ENCODE data around the gene RBM17. TPM values are rescaled to one million over a fixed set of nuclear protein-coding genes. Genes with fewer than 3 reads are reported as not detected.
"Not testable (repeated sequence)": the region's sequence is repeated elsewhere in the genome, so short reads cannot be mapped to it uniquely, and the experiment has no call there.

RBM17 gene
- total RNA-seq, 2 experiments from 2014 or later: 185 to 200 TPM

DNA sequence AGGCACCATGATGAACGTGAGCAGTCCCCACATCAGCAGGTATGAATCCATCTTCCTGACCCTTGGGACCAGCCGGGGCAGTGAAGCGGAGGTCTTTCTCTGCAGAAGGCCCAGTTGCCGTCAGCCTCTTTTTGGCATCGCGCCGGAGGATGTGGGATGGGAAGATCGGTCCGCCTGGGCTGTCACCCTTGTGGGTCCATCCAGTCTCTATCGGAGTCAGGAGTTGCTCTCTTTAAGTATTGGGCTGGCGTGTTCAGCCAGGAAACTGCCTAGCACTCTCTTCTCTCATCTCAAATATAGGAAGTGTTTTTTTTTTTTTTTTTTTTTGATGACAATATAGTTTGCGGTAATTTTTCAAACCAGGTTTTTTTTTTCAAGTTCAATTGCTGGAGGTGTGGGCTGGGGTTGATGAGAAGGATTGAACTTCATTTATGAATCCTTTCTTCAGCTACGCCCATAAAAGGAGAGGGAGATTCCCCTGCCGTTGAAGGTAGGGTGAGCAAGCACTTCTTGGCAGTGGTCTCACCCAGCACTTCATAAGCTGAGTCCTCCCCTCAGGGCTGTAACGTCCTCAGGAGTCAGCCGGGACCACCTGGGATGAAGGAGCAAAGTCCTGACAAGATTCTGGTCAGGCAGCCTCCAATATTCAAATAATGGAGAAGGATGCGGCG is 26.6 kb upstream of the RBM17 start, which contains the start of gene IL2RA:
TSS of gene IL2RA (minus strand) at position 267 of the 671 bp plus-strand sequence. CDS start at position 51, 216 bp downstream.
- H3K4me1 Mint-ChIP-seq: peaks cover 65% of the 10 kb centered on the region
- H3K36me3 Mint-ChIP-seq: peaks cover 36% of the 10 kb centered on the region
- H3K27me3 Mint-ChIP-seq: no peaks in the 10 kb centered on the region
- POLR2A ChIA-PET: interaction anchor here (0.7 to 3.7 kb wide), 24 partner anchors 8 to 1422 kb away, joined by 3 to 27 read pairs (median 4); partner anchors contain the start of genes ANKRD16, FBH1, IL15RA and PFKFB3
- H3K27ac Mint-ChIP-seq: peak within 1 kb of the TSS; percentile 92
- DNase-seq (peak; percentile 73), ATAC-seq (ENCODE audit: low read depth) (peak; percentile 75)
- H3K4me3 Mint-ChIP-seq: peak within 1 kb of the TSS; percentile 91
- H3K9me3 Mint-ChIP-seq: no peaks in the 10 kb centered on the region

DNA sequence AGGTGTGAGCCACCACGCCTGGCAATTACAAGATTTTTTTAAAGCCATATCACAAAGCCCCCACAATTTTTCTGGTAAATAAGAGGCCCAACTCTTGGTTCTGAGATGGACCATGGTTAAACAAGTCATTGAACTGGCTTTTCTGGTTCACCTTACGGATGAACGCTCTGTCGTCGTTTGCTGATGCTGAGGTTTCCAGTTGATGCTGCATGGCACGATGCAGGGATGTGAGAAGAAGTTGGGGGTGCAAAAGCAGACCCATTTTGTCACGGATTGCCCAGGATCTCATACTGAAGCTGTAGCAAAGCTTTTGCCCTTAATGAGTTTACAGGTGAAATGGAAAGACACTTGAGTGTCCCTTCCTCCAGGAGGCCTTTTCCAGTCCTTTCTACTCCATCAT is 24.7 kb upstream of the RBM17 start:
- peak overlapping the region; percentile 87 for H3K27ac Mint-ChIP-seq
- no peak for DNase-seq
- no peaks in the 10 kb centered on the region for H3K27me3 Mint-ChIP-seq
- peaks cover 67% of the 10 kb centered on the region for H3K4me1 Mint-ChIP-seq
- H3K9me3 Mint-ChIP-seq: no peaks in the 10 kb centered on the region
- no peak overlapping the region for H3K4me3 Mint-ChIP-seq
- no peak for ATAC-seq (ENCODE audit: low read depth)
- peaks cover 18% of the 10 kb centered on the region for H3K36me3 Mint-ChIP-seq
- POLR2A ChIA-PET: interaction anchor here (0.8 to 0.9 kb wide), 2 partner anchors 13 to 18 kb away, joined by 3 to 4 read pairs; no protein-coding TSS in a partner anchor

DNA sequence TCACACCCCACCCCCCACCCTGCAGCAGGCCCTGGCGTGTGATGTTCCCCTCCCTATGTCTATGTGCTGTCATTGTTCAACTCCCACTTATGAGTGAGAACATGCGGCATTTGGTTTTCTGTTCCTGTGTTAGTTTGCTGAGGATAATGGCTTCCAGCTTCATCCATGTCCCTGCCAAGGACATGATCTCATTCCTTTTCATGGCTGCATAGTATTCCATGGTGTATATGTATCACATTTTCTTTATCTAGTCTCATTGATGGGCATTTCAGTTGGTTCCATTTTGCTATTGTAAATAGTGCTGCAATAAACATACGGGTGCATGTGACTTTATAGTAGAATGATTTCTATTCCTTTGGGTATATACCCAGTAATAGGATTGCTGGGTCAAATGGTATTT is 24.1 kb upstream of the RBM17 start:
- Mint-ChIP-seq H3K36me3 (peaks cover 12% of the 10 kb centered on the region), H3K4me3 (peak overlapping the region; percentile 62), H3K27ac (peak overlapping the region; percentile 87), H3K4me1 (peaks cover 68% of the 10 kb centered on the region)
- ATAC-seq (ENCODE audit: low read depth); H3K27me3 Mint-ChIP-seq; DNase-seq; H3K9me3 Mint-ChIP-seq; POLR2A ChIA-PET: not testable (repeated sequence)

GRCh38 chr10:6065406-6065805 is 23.4 kb upstream of the RBM17 start:
- no peaks in the 10 kb centered on the region for H3K27me3 Mint-ChIP-seq
- H3K4me3 Mint-ChIP-seq: peak overlapping the region; percentile 62
- peak overlapping the region; percentile 87 for H3K27ac Mint-ChIP-seq
- ATAC-seq (ENCODE audit: low read depth) (no peak), DNase-seq (no peak)
- no peaks in the 10 kb centered on the region for H3K9me3 Mint-ChIP-seq
- H3K36me3 Mint-ChIP-seq: peaks cover 7% of the 10 kb centered on the region
- peaks cover 71% of the 10 kb centered on the region for H3K4me1 Mint-ChIP-seq
- POLR2A ChIA-PET: interaction anchor here (1.3 to 5.2 kb wide), 4 partner anchors 8 to 24 kb away, joined by 4 to 73 read pairs (median 37); no protein-coding TSS in a partner anchor

- POLR2A ChIA-PET: interaction anchor here (0.8 to 5.2 kb wide), 6 partner anchors 8 to 30 kb away, joined by 3 to 73 read pairs (median 34); no protein-coding TSS in a partner anchor
- ATAC-seq (ENCODE audit: low read depth): no peak
- peak overlapping the region; percentile 87 for H3K27ac Mint-ChIP-seq
- DNase-seq: no peak
- no peaks in the 10 kb centered on the region for H3K27me3 Mint-ChIP-seq
- no peaks in the 10 kb centered on the region for H3K9me3 Mint-ChIP-seq
- peak overlapping the region; percentile 62 for H3K4me3 Mint-ChIP-seq
- peaks cover 76% of the 10 kb centered on the region for H3K4me1 Mint-ChIP-seq
- H3K36me3 Mint-ChIP-seq: peaks cover 9% of the 10 kb centered on the region
Measured at GRCh38 chr10:6065835-6066234, 23.0 kb upstream of the RBM17 start.

DNA sequence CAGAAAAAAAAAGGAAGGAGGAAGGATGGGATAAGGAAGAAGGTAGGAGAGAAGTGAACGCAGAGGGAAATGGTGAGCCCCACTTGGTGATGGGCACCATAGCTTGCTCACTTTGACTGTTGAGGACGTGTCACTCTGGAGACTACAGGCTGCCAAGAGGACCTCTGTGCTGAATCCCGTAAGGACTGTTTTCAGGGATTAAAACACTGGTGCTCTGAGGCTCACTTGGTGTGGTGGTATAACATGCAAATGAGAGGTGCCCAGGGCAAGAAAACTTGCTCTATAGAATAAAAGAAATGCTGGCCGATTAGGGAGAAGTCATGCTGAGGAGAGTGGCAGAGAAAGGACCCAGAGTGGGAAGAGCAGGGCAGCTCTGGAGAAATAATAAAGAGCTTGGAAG is 21.4 kb upstream of the RBM17 start:
- POLR2A ChIA-PET: interaction anchor here (1.2 to 5.2 kb wide), 7 partner anchors 10 to 90 kb away, joined by 3 to 73 read pairs (median 25); partner anchors contain the start of gene IL15RA
- H3K4me1 Mint-ChIP-seq: peaks cover 89% of the 10 kb centered on the region
- H3K4me3 Mint-ChIP-seq: peak overlapping the region; percentile 85
- no peaks in the 10 kb centered on the region for H3K9me3 Mint-ChIP-seq
- DNase-seq (no peak), ATAC-seq (ENCODE audit: low read depth) (no peak)
- H3K36me3 Mint-ChIP-seq: peaks cover 3% of the 10 kb centered on the region
- H3K27me3 Mint-ChIP-seq: no peaks in the 10 kb centered on the region
- H3K27ac Mint-ChIP-seq: peak overlapping the region; percentile 93

DNA sequence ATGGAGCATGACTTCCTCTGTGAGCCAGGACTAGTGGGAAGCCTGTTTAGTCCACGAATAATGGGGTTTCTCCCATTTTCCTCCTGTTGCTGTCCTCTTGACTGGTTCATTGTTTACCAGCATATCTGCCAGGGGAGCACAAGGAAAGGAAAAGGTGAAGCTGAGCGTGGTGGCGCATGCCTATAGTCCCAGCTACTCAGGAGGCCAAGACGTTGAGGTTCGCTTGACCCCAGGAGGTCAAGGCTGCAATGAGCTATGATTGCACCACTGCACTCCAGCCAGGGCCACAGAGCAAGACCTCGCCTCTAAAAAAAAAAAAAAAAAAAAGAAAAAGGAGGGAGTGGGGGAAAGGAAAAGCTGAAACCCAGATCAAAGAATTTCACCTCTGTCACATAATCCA is 20.8 kb upstream of the RBM17 start:
- peak overlapping the region; percentile 93 for H3K27ac Mint-ChIP-seq
- no peaks in the 10 kb centered on the region for H3K27me3 Mint-ChIP-seq
- peaks cover 90% of the 10 kb centered on the region for H3K4me1 Mint-ChIP-seq
- POLR2A ChIA-PET: interaction anchor here (0.6 to 5.2 kb wide), 10 partner anchors 10 to 516 kb away, joined by 3 to 73 read pairs (median 5); partner anchors contain the start of gene IL15RA
- H3K36me3 Mint-ChIP-seq: peaks cover 3% of the 10 kb centered on the region
- H3K9me3 Mint-ChIP-seq: no peaks in the 10 kb centered on the region
- no peak for DNase-seq
- peak overlapping the region; percentile 85 for H3K4me3 Mint-ChIP-seq
- ATAC-seq (ENCODE audit: low read depth): no peak

DNA sequence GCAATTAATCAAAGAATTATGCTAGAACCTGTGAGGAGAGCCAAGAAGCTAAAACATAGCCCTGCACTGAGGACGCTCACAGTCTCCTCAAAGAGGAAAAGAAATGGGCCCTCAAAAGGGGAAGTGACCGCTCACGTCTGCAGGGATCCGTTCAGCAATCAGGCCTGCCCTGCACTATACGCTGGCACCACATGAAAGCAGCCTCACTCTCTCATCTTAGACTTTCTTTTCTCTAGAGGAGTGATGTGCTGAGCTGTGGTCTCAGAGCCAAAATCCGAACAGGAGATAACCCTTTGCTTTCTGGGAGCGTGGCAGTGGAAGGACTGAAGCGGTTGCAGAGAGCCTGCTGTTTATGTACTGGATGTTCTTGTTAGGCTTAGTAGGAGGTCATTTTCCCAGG is 20.4 kb upstream of the RBM17 start:
- ATAC-seq (ENCODE audit: low read depth) (peak; percentile 78), DNase-seq (no peak)
- POLR2A ChIA-PET: interaction anchor here (0.6 to 5.2 kb wide), 11 partner anchors 9 to 516 kb away, joined by 3 to 73 read pairs (median 5); partner anchors contain the start of gene IL15RA
- Mint-ChIP-seq H3K27ac (peak overlapping the region; percentile 93), H3K4me3 (peak overlapping the region; percentile 85), H3K9me3 (no peaks in the 10 kb centered on the region), H3K4me1 (peaks cover 93% of the 10 kb centered on the region), H3K27me3 (no peaks in the 10 kb centered on the region), H3K36me3 (peaks cover 3% of the 10 kb centered on the region)

GRCh38 chr10:6069081-6069931 is 19.5 kb upstream of the RBM17 start:
- Mint-ChIP-seq H3K9me3 (no peaks in the 10 kb centered on the region), H3K36me3 (peaks cover 3% of the 10 kb centered on the region), H3K4me1 (peaks cover 94% of the 10 kb centered on the region), H3K27ac (peak overlapping the region; percentile 93), H3K27me3 (no peaks in the 10 kb centered on the region), H3K4me3 (peak overlapping the region; percentile 85)
- ATAC-seq (ENCODE audit: low read depth) (peak; percentile 33), DNase-seq (no peak)
- POLR2A ChIA-PET: interaction anchor here (0.8 to 5.2 kb wide), 8 partner anchors 9 to 93 kb away, joined by 3 to 73 read pairs (median 16); no protein-coding TSS in a partner anchor

DNA sequence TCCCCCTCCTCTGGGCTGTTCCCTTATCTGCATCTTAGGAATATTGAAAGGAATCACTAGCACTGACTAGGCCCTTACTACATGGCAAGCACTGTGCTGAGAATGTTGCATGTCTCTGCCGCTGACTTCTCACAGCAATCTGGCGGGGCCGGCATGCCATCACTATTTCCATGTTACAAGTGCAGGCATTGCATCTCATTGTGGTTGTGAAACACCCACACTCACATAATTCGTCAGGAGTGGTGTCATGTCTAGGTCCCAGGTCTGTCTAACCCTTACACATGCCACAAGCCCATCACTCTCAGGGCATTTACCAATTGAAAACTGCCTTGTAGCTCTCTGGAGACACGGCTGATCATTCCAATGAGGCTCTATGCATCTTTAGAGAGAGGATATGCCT is 18.2 kb upstream of the RBM17 start:
- peak overlapping the region; percentile 93 for H3K27ac Mint-ChIP-seq
- DNase-seq: no peak
- H3K4me3 Mint-ChIP-seq: peak overlapping the region; percentile 85
- peaks cover 3% of the 10 kb centered on the region for H3K36me3 Mint-ChIP-seq
- POLR2A ChIA-PET: interaction anchor here (1.0 to 3.6 kb wide), 2 partner anchors 16 to 20 kb away, joined by 3 to 23 read pairs; no protein-coding TSS in a partner anchor
- H3K4me1 Mint-ChIP-seq: peaks cover 91% of the 10 kb centered on the region
- no peaks in the 10 kb centered on the region for H3K27me3 Mint-ChIP-seq
- ATAC-seq (ENCODE audit: low read depth): no peak
- no peaks in the 10 kb centered on the region for H3K9me3 Mint-ChIP-seq

DNA sequence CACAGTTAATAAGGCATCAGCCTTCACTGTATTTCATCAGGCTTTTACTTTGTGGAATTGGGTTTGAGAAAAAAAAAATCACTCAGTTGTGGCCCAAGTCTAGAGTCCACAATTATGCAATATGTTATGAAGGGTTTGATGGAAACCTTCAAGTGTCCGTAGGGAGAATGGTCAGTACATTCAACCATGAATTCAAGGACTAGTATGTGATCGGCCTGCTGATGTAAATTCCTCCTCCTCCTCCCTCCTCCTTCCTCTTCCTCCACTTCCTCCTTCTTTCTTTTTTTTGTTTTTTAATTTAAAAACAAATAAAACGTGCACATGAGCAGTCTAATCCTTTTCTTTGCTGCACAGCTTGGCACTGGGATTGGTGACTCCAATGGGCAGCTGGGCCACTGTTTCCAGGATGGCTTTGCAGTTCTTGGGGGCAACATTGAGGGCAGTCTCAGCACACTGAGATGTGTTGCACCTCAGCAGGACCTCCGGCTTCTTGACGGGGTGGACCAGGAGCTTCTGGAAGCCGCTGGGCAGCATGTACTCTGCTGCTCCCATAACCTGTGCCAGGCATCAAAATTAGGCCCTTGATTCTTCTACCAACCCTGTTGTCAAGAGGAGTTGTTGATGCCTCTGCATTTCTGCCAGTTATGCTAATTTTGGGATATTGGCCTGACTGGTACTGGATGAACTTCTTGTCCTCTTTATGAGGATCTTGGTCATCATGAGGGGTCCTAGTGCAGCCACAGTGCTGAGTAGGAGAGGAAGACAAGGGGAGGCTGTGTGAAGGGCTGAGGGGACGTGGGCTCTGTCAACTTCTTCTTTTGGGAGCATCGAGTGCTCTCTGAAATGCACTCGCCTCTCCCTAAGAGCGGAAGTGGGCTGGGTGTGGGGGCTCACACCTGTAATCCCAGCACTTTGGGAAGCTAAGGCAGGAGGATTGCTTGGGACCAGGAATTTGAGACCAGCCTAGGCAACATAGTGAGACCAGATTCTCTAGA is 17.4 kb upstream of the RBM17 start:
- H3K4me1 Mint-ChIP-seq: peaks cover 86% of the 10 kb centered on the region
- POLR2A ChIA-PET: interaction anchor here (1.0 to 3.6 kb wide), 10 partner anchors 10 to 34 kb away, joined by 3 to 23 read pairs (median 4); partner anchors contain the start of gene IL2RA
- peak overlapping the region; percentile 63 for H3K4me3 Mint-ChIP-seq
- H3K9me3 Mint-ChIP-seq: no peaks in the 10 kb centered on the region
- ATAC-seq (ENCODE audit: low read depth): no peak
- H3K27me3 Mint-ChIP-seq: no peaks in the 10 kb centered on the region
- H3K36me3 Mint-ChIP-seq: peaks cover 4% of the 10 kb centered on the region
- peak overlapping the region; percentile 93 for H3K27ac Mint-ChIP-seq
- DNase-seq: no peak

All from activated naive CD8-positive, alpha-beta T cell treated with anti-CD3 and anti-CD28 coated beads, Interleukin-2, amount 10 ng/mL, durations not matched to agents 7 days and 5 days (primary cell).